ENCODE measurements around the gene MMS19.

Gene MMS19

DNA sequence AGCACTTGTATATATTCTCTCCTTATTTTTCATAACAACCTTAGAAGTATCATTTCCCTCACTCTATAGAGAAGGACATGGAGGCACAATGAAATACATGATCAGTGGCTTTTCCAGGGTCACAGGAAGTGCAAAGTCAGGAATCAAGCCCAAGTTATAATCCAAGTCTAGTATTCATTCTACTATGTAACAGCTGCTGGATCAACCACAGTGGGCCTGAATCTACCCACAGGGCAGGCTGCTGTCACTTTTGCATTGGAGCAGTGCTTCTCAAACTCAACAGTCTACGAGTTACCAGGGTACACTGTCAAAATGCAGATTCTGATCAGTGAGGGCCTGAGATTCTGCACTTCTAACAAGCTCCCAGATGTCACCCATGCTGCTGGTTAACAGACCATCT, 34.0 kb downstream of the MMS19 start:
- DNase-seq (ENCODE audit: low read depth), result no peak

GRCh38 chr10:97463363-97464132, 34.7 kb downstream of the MMS19 start:
- DNase-seq (ENCODE audit: low read depth), result no peak

DNA sequence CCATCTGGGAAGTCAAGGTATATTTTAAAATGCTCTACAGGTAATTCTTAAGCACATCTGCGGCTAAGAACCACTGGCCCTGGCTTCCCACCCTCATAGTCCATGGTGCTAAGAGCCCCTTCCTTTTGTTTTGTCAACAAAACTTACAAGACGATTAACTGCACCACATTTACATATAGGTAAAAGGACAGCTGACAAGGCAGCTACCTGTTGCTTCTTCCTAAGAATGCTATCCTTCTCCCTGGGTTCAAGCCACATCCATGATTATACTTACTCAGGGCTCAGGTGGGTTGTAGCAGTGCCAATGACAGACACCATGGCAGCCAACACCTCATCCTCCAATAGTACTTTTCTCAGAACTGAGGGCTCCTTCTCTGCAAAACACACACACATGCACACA, 35.9 kb downstream of the MMS19 start:
- no peak for DNase-seq (ENCODE audit: low read depth)

- no peak for DNase-seq (ENCODE audit: low read depth)
Measured at GRCh38 chr10:97459933-97460332, 38.3 kb downstream of the MMS19 start.

GRCh38 chr10:97459111-97459510, 39.1 kb downstream of the MMS19 start:
- no peak for DNase-seq (ENCODE audit: low read depth)

DNA sequence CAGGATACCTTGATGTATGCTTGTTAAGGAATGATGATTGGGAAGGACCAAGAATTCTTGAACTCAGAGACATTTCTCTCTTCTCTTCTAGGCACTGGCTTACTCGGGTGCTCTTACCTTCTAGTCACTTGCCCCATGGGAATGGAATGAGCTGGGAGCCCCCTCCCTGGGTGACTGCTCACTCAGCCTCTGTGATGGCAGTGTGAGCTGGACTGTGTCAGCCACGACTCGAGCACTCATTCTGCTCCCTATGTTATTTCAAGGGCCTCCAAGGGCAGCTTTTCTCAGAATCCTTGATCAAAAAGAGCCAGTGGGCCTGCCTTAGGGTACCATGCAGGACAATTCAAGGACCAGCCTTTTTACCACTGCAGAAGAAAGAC, 41.5 kb downstream of the MMS19 start:
- DNase-seq (ENCODE audit: low read depth), result no peak

DNA sequence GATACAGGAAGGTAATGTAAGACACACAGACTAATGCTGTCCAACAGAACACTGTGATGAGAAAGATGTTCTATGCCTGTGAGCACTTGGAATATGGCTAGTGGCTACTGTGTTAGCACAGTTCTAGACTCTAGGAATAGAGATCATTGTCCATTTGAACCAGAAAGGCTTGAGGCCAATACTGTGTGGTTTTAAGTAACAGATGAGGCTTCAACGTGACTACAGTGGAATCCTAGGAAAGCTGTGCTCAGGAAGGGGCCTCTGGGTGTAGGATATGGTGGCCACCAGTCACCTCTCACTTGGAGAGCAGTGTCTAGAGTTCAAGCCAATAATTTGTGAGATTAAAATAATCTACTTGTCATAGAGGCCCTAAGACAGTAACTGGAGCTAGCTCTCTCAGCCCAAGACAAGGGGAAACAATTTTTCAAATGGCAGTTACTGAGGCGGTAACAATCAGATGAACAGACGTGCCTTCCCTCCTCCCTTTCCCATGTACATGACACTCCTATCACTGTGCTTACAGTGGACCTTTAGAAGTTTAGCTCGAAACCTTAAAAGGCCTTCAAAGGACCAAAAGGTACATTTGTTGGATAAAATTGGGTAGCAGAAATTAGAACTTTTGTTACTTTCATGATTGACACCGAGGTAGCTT, 42.1 kb downstream of the MMS19 start:
- no peak for DNase-seq (ENCODE audit: low read depth)

DNA sequence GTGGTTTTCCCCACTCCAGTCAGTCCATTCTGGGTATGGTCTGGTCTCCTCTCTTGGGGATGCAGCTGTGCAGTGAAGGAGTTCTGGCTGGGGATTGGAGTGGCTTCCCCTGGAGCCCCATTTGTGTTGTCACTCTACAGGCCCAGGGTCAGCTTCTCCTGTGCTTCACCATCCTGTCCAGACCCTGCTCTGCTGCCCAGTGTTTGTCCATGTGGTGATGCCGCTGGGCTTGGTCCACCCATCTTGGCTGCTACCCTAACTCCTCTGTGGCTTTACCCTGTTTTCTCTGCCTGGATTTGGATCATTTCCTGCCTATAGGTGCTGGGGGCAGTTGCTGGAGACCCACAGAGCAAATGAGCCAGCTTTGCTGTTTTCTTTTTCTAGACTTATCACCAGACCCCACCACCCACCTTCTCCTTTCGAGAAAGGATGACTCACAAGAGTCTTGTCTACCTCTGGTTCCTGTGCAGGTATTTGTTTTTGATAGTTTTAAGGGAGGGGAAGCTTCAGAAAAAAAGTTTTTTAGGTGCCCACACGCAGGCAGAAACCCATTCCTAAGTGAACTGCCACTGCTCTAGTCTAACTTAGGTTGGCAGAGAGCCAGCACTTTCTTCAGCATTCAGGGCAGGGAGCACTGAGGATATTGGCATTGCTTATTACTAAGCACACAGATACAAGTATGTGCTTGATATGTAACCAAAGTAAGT, 43.7 kb downstream of the MMS19 start:
- DNase-seq (ENCODE audit: low read depth), result no peak

DNA sequence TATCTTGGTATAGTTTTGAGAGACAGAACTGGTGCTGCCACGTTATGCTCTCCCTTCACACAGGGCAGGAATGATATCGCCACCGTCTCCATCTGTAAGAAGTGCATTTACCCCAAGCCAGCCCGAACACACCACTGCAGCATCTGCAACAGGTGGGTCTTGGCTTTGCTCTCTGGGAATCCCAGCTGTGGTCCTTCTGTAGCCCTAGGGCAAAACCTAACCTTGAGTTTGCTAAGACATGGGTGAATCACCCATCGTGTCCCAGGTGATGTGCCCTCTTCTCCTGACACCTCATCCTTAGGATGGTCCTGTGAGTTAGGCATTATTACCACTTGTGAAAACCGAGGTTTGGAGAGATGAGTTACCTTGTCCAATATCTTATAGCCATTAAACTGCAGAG, 45.9 kb downstream of the MMS19 start:
- no peak for DNase-seq (ENCODE audit: low read depth)

GRCh38 chr10:97451605-97452004, 46.6 kb downstream of the MMS19 start:
- DNase-seq (ENCODE audit: low read depth), result no peak

DNA sequence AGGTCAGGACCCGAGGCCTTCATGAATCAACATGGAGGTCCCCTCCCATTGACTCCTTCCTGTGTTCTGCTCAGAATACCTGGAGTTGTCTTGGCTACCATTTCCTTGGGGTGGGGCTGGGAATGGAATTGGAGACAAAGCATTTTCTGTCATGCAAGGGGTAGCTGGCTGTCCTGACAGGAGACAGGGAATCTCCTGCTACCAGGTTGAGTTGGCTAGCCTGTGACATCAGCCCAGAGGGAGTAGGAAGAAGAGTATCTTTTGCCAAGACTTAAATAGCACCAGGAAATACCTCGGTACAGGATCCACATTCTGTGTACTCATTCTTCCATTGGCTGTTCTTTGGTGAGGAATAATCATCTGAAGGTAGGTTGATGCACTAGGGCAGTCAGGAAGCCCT, 47.4 kb downstream of the MMS19 start:
- no peak for DNase-seq (ENCODE audit: low read depth)

GRCh38 chr10:97445722-97446639, 52.2 kb downstream of the MMS19 start, which contains the start of the genes EXOSC1 and ZDHHC16:
Gene EXOSC1, minus strand, starts transcription at chr10:97446006. Its CDS starts 21 bp downstream, at chr10:97445985.
Gene ZDHHC16, plus strand, starts transcription at chr10:97446175. Its CDS starts 5,501 bp downstream, at chr10:97451676.
- peak; percentile 86 for DNase-seq (ENCODE audit: low read depth)

GRCh38 chr10:97445357-97445721, 52.9 kb downstream of the MMS19 start:
- no peak for DNase-seq (ENCODE audit: low read depth)

DNA sequence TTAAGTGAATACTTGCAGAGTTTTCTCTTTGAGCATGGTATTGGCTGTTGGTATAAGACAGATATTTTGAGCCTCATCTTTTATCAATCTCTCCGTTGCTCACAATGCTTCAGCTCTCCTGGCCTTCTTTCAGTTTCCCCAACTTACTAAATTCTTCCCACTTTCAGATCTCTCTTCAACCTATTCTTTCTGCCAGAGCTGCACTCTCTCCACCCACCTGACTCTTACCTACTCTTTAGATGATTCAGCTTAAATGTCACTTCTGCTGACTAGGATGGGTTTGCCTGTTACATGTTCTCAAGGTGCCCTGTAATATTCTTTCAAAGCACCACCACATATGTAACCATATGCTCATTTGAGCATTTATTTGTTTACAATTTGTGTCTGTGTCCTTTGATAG, 54.0 kb downstream of the MMS19 start:
- no peak for DNase-seq (ENCODE audit: low read depth)

GRCh38 chr10:97442277-97442676, 55.9 kb downstream of the MMS19 start:
- no peak for DNase-seq (ENCODE audit: low read depth)

GRCh38 chr10:97435211-97435610, 63.0 kb downstream of the MMS19 start:
- DNase-seq (ENCODE audit: low read depth), result no peak

- no peak for DNase-seq (ENCODE audit: low read depth)
Measured at GRCh38 chr10:97434557-97434956, 63.7 kb downstream of the MMS19 start.

- no peak for DNase-seq (ENCODE audit: low read depth)
Measured at GRCh38 chr10:97434055-97434454, 64.2 kb downstream of the MMS19 start.

GRCh38 chr10:97428572-97428981, 69.6 kb downstream of the MMS19 start:
- DNase-seq (ENCODE audit: low read depth), result no peak

DNA sequence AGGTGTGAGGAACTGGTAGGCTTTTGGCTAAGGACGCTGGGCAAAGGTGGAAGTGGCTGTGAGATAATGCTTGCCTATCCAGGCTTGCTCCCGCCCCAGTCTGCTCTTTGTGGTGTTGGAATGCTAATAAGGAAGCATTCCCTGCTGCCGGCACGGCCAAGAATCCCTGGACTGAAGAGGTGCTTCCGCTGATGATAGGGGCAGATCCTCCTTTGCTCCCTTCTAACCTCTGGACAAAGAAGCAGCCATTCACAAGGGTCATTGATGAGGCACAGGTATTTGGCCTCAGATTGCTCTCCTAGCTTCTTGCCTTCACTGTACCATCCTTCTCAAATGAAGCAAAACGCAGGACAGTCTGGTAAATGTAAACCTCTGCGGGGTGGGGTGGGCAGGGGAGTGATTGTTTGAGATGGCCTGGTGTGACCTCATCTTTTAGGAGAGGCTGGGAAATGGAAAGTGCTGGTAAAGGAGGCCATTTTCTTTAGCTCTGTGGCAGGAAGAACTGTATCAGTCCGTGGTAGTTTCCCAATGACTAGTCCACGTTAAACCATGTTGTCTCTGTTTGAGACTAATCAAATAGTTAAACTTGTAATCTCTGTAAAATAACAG, 70.5 kb downstream of the MMS19 start:
- no peak for DNase-seq (ENCODE audit: low read depth)

GRCh38 chr10:97426776-97427570, 71.2 kb downstream of the MMS19 start:
- DNase-seq (ENCODE audit: low read depth), result no peak
